K562 (cell line): Measurements from ENCODE around the gene BTBD18. TPM values are rescaled to one million over a fixed set of nuclear protein-coding genes. Genes with fewer than 3 reads are reported as not detected.
A peak's percentile ranks its signal among the peaks of the same experiment; 100 is the strongest.

Experiments used
- AFF1 ChIP-seq, 2 experiments: fragments of 450-650 bp; IDR thresholded peaks; 2 replicates each; pipeline ENCODE4 v1.6.1; 2018; ENCODE audit warnings: mild to moderate bottlenecking in 2 of 2, low read depth in 1 of 2; ENCODE audit not compliant: partially characterized antibody in 2 of 2
- ARID1B ChIP-seq: fragments of 450-650 bp; IDR thresholded peaks from 2 replicates; pipeline ENCODE4 v1.6.1; 2016; ENCODE audit warnings: antibody characterized with exemption, mild to moderate bottlenecking, inconsistent platforms
- CTBP1 ChIP-seq: fragments of 450-650 bp; IDR thresholded peaks from 2 replicates; pipeline ENCODE4 v1.6.1; 2016; ENCODE audit warnings: borderline replicate concordance
- EHMT2 ChIP-seq: fragments of 450-650 bp; IDR thresholded peaks from 2 replicates; pipeline ENCODE4 v1.6.1; 2018; ENCODE audit warnings: antibody characterized with exemption
- EP300 ChIP-seq: IDR thresholded peaks from 2 replicates; pipeline ENCODE4 v1.6.1; 2012; ENCODE audit warnings: low read length, improper control_type of control experiment
- ETV1 ChIP-seq: fragments of 450-650 bp; conservative IDR thresholded peaks from 2 replicates; pipeline ENCODE4 v1.6.1; 2016; ENCODE audit warnings: missing genetic modification characterization, control low read depth, low read depth, missing compliant biosample characterization
- HMGN3 ChIP-seq: IDR thresholded peaks from 2 replicates; pipeline ENCODE4 v1.6.1; 2011; ENCODE audit warnings: borderline replicate concordance, low read depth, mild to moderate bottlenecking, mixed read lengths, low read length; ENCODE audit not compliant: insufficient read length; ENCODE audit errors: extremely low read depth
- HNRNPLL ChIP-seq: fragments of 200-400 bp; formaldehyde crosslinking; IDR thresholded peaks from 2 replicates; pipeline ENCODE4 v1.6.1; 2017; ENCODE audit warnings: low read length, low read depth, mild to moderate bottlenecking; ENCODE audit not compliant: poor library complexity, severe bottlenecking
- MAZ ChIP-seq, 2 experiments: fragments of 450-650 bp in 1 of 2; sonication (generic) in 1 of 2; formaldehyde crosslinking; IDR thresholded peaks in 1 of 2; conservative IDR thresholded peaks in 1 of 2; 2 replicates each; pipeline versions ENCODE4 v1.4.0 to v1.5.0; 2020; ENCODE audit warnings: mild to moderate bottlenecking in 1 of 2, missing genetic modification reagents in 1 of 2
- NR2C2 ChIP-seq, 2 experiments: fragments of 200-800 bp in 1 of 2; sonication (Bioruptor generic) in 1 of 2; sonication (generic) in 1 of 2; formaldehyde crosslinking in 1 of 2; IDR thresholded peaks; 2 replicates each; pipeline versions ENCODE4 v1.6.1 to v1.8.0; 2016 to 2022; ENCODE audit warnings: mild to moderate bottlenecking in 1 of 2, missing compliant biosample characterization in 1 of 2, missing genetic modification characterization in 1 of 2, missing genetic modification reagents in 1 of 2
- RCOR1 ChIP-seq, 2 experiments: IDR thresholded peaks; 2 replicates each; pipeline ENCODE4 v1.6.1; 2012; ENCODE audit warnings: low read depth in 2 of 2, low read length in 2 of 2, borderline replicate concordance in 1 of 2, improper control_type of control experiment in 1 of 2
- RFX1 ChIP-seq: fragments of 450-650 bp; IDR thresholded peaks from 2 replicates; pipeline ENCODE4 v1.6.1; 2016; ENCODE audit warnings: mild to moderate bottlenecking, moderate library complexity
- RFX5 ChIP-seq: IDR thresholded peaks from 2 replicates; pipeline ENCODE4 v1.6.1; 2011; ENCODE audit warnings: low read depth, mild to moderate bottlenecking, improper control_type of control experiment, low read length
- SOX6 ChIP-seq: fragments of 450-650 bp; IDR thresholded peaks from 2 replicates; pipeline ENCODE4 v1.6.1; 2014; ENCODE audit warnings: mild to moderate bottlenecking
- TEAD1 ChIP-seq, 2 experiments: fragments of 450-650 bp in 1 of 2; sonication (generic) in 1 of 2; formaldehyde crosslinking; IDR thresholded peaks; 2 replicates each; pipeline versions ENCODE4 v1.4.0 to v1.8.0; 2020 to 2022; ENCODE audit warnings: mild to moderate bottlenecking in 2 of 2, missing genetic modification reagents in 1 of 2
- TEAD4 ChIP-seq, 2 experiments: sonication (generic) in 1 of 2; formaldehyde crosslinking in 1 of 2; IDR thresholded peaks; 2 replicates each; pipeline versions ENCODE4 v1.6.1 to v1.8.0; 2012 to 2022; ENCODE audit warnings: borderline replicate concordance in 1 of 2, inconsistent platforms in 1 of 2, low read length in 1 of 2, mild to moderate bottlenecking in 1 of 2, missing genetic modification reagents in 1 of 2
- VEZF1 ChIP-seq: fragments of 200-800 bp; sonication (Bioruptor generic); IDR thresholded peaks from 2 replicates; pipeline ENCODE4 v1.6.1; 2017; ENCODE audit warnings: missing genetic modification characterization, missing compliant biosample characterization
- ZBTB17 ChIP-seq: fragments of 450-650 bp; formaldehyde crosslinking; IDR thresholded peaks from 2 replicates; pipeline ENCODE4 v1.4.0; 2020; ENCODE audit warnings: mild to moderate bottlenecking
- ZBTB7A ChIP-seq: IDR thresholded peaks from 2 replicates; pipeline ENCODE4 v1.6.1; 2011; ENCODE audit warnings: low read depth, mild to moderate bottlenecking, low read length, moderate library complexity, borderline replicate concordance; ENCODE audit not compliant: control insufficient read depth
- ZNF780A ChIP-seq: fragments of 250-450 bp; sonication (Bioruptor Pico); IDR thresholded peaks from 2 replicates; pipeline ENCODE4 v1.5.0; 2021; ENCODE audit warnings: mild to moderate bottlenecking
- polyA plus RNA-seq, 8 experiments: library from polyadenylated mRNA; depleted of rRNA in 4 of 8; stranded (reverse) in 5 of 8; unstranded in 3 of 8; fragments of >200 nt; fragmentation: Nextera tagmentation in 2 of 8; fragmentation: Illumina TruSeq in 1 of 8; extraction: Ambion mirVana in 2 of 8; extraction: Trizol in 1 of 8; gene quantifications; 2 replicates each; pipeline versions ENCODE4 v1.2.1 to v1.2.3, GENCODE V29; 2011 to 2014; ENCODE audit warnings: inconsistent platforms in 1 of 8, missing spikeins in 1 of 8
- total RNA-seq, 7 experiments: library from RNA; depleted of rRNA in 6 of 7; stranded (reverse); fragments of >200 nt in 6 of 7; fragmentation: Illumina TruSeq in 2 of 7; extraction: Trizol in 2 of 7; gene quantifications; 2 replicates each; pipeline versions ENCODE4 v1.2.1 to v1.2.3, GENCODE V29; 2011 to 2021; ENCODE audit warnings: low replicate concordance in 1 of 7

The BTBD18 gene
- total and polyA plus RNA-seq, 9 of the 15 experiments (the other 6 are each of a cell fraction or from before 2014, with no cell fraction given), result 0.06 TPM; not detected in 8

GRCh38 chr11:57778318-57779037 is 26.9 kb upstream of the BTBD18 start (continued):
- TF ChIP-seq AFF1 (IDR thresholded peaks at IDR 0.05; ENCODE audit: low read depth in 1 of 2, partially characterized antibody in 2 of 2) (no peak), ARID1B (0 out of 2 replicates have a peak, but pooled peaks have one; percentile 17), ETV1 (tag) (0 out of 2 replicates have a peak, but pooled peaks have one; percentile 26), RFX5 (no peak), RCOR1 (IDR thresholded peaks at IDR 0.05; ENCODE audit: borderline replicate concordance in 1 of 2, low read depth in 2 of 2, low read length in 2 of 2) (peak in 1 of 2 experiments; percentile 62; a peak in 1 of 4 replicates), SOX6 (peak; percentile 60), HMGN3 (no peak), TEAD1 (CRISPR knock-in tag; IDR thresholded peaks at IDR 0.05) (peak; percentile 76 to 78; a peak in 3 of 4 replicates), ZBTB17 (no peak), NR2C2 (CRISPR knock-in tag; IDR thresholded peaks at IDR 0.05) (no peak), NR2C2 (tag; IDR thresholded peaks at IDR 0.05) (peak; percentile 34; the same call in 1 of the 2 replicates), HNRNPLL (peak; percentile 5), ZNF780A (CRISPR knock-in tag) (no peak), CTBP1 (peak; percentile 59; the same call in 1 of the 2 replicates), MAZ (CRISPR knock-in tag; conservative IDR thresholded peaks at IDR 0.05 in 1 of 2, IDR thresholded peaks at IDR 0.05 in 1 of 2) (0 out of 4 replicates have a peak, but pooled peaks of 1 of the 2 experiments have one; percentile 27), RFX1 (0 out of 2 replicates have a peak, but pooled peaks have one; percentile 10), EHMT2 (no peak), EP300 (0 out of 2 replicates have a peak, but pooled peaks have one; percentile 9), VEZF1 (CRISPR knock-in tag) (peak; percentile 41; the same call in 1 of the 2 replicates), ZBTB7A (peak; percentile 39; the same call in 1 of the 2 replicates), TEAD4 (IDR thresholded peaks at IDR 0.05; ENCODE audit: low read length) (peak; percentile 75; the same call in 1 of the 2 replicates), TEAD4 (CRISPR knock-in tag; IDR thresholded peaks at IDR 0.05; ENCODE audit: borderline replicate concordance) (no peak)
